HFFc6 (cell line): Measurements from ENCODE around the gene CSF2RB. TPM values are rescaled to one million over a fixed set of nuclear protein-coding genes. Genes with fewer than 3 reads are reported as not detected.
A peak's percentile ranks its signal among the peaks of the same experiment; 100 is the strongest.

ENCODE experiments used
- DNase-seq: peaks from one replicate; pipeline ENCODE4 v3.0.0-alpha.2; 2018
- H3K27ac Mint-ChIP-seq: 2 replicates; pipeline ENCODE4 v1.8.0; 2020; ENCODE audit warnings: mild to moderate bottlenecking, mixed read lengths
- H3K27me3 Mint-ChIP-seq: 2 replicates; pipeline ENCODE4 v1.8.0; 2021; ENCODE audit warnings: mild to moderate bottlenecking, moderate library complexity, mixed read lengths; ENCODE audit not compliant: insufficient read depth
- H3K36me3 Mint-ChIP-seq: 2 replicates; pipeline ENCODE4 v1.8.0; 2021; ENCODE audit warnings: low read depth, mixed read lengths
- H3K4me1 Mint-ChIP-seq: 2 replicates; pipeline ENCODE4 v1.8.0; 2020; ENCODE audit warnings: low read depth, mixed read lengths
- H3K4me3 Mint-ChIP-seq: 2 replicates; pipeline ENCODE4 v1.8.0; 2020; ENCODE audit warnings: mild to moderate bottlenecking, moderate library complexity, mixed read lengths
- H3K9me3 Mint-ChIP-seq: 2 replicates; pipeline ENCODE4 v1.8.0; 2020; ENCODE audit warnings: mild to moderate bottlenecking, mixed read lengths
- CTCF ChIP-seq: fragments of 200-600 bp; sonication (generic); IDR thresholded peaks from 2 replicates; pipeline ENCODE4 v1.5.0; 2021; ENCODE audit warnings: antibody characterized with exemption, mild to moderate bottlenecking
- total RNA-seq, 6 experiments: library from RNA; stranded (reverse); fragmentation: NEBNext Ultra II Directional; extraction: Animal tissue kit (Norgen Biotek cat#: 25700); gene quantifications; 2 replicates in 1 of 6; 3 replicates in 5 of 6; pipeline ENCODE4 v1.2.3, GENCODE V29; 2021

CSF2RB gene
- total RNA-seq, 6 experiments from 2014 or later: 0.76 to 3.2 (median 2.4) TPM

GRCh38 chr22:36881504-36882245 lies 31.8 kb upstream of the CSF2RB start:
- Mint-ChIP-seq H3K4me3 (no peak overlapping the region), H3K27me3 (peaks cover 43% of the 10 kb centered on the region), H3K9me3 (peaks cover 13% of the 10 kb centered on the region), H3K4me1 (peaks cover 32% of the 10 kb centered on the region), H3K27ac (no peak overlapping the region), H3K36me3 (peaks cover 6% of the 10 kb centered on the region; the same call in 1 of the 2 replicates)
- TF ChIP-seq CTCF: no peak
- no peak for DNase-seq

- Mint-ChIP-seq H3K9me3 (peaks cover 13% of the 10 kb centered on the region), H3K36me3 (peaks cover 6% of the 10 kb centered on the region; the same call in 1 of the 2 replicates), H3K27ac (no peak overlapping the region), H3K4me3 (no peak overlapping the region), H3K27me3 (peaks cover 23% of the 10 kb centered on the region), H3K4me1 (peaks cover 26% of the 10 kb centered on the region)
- DNase-seq: peak; percentile 10
- TF ChIP-seq CTCF: no peak
Measured at GRCh38 chr22:36884349-36885158, 28.9 kb upstream of the CSF2RB start.

GRCh38 chr22:36885474-36885873 lies 28.0 kb upstream of the CSF2RB start:
- no peak for DNase-seq
- TF ChIP-seq CTCF: no peak
- H3K4me3 Mint-ChIP-seq: no peak overlapping the region
- peaks cover 9% of the 10 kb centered on the region for H3K9me3 Mint-ChIP-seq
- H3K27ac Mint-ChIP-seq: no peak overlapping the region
- H3K27me3 Mint-ChIP-seq: peaks cover 15% of the 10 kb centered on the region; the same call in 1 of the 2 replicates
- H3K36me3 Mint-ChIP-seq: peaks cover 6% of the 10 kb centered on the region; the same call in 1 of the 2 replicates
- H3K4me1 Mint-ChIP-seq: peaks cover 19% of the 10 kb centered on the region

- H3K4me1 Mint-ChIP-seq: peaks cover 19% of the 10 kb centered on the region
- H3K9me3 Mint-ChIP-seq: peaks cover 9% of the 10 kb centered on the region
- no peak overlapping the region for H3K4me3 Mint-ChIP-seq
- peaks cover 12% of the 10 kb centered on the region; the same call in 1 of the 2 replicates for H3K27me3 Mint-ChIP-seq
- H3K36me3 Mint-ChIP-seq: peaks cover 6% of the 10 kb centered on the region; the same call in 1 of the 2 replicates
- TF ChIP-seq CTCF: no peak
- no peak for DNase-seq
- no peak overlapping the region for H3K27ac Mint-ChIP-seq
Measured at GRCh38 chr22:36886016-36886415, 27.4 kb upstream of the CSF2RB start.

- no peak overlapping the region for H3K27ac Mint-ChIP-seq
- no peak overlapping the region for H3K4me3 Mint-ChIP-seq
- TF ChIP-seq CTCF: no peak
- peaks cover 19% of the 10 kb centered on the region for H3K4me1 Mint-ChIP-seq
- DNase-seq: no peak
- no peaks in the 10 kb centered on the region; the same call in 1 of the 2 replicates for H3K9me3 Mint-ChIP-seq
- H3K36me3 Mint-ChIP-seq: no peaks in the 10 kb centered on the region
- peaks cover 10% of the 10 kb centered on the region for H3K27me3 Mint-ChIP-seq
Measured at GRCh38 chr22:36887162-36887561, 26.3 kb upstream of the CSF2RB start.
